ENCODE measurements around the gene TP63.

Gene TP63

GRCh38 chr3:189902230-189903186 lies 271.3 kb downstream of the TP63 start:
- in situ Hi-C loops (cut with MboI; ENCODE audit: low sequenced_read_pairs) = no loop called here

- in situ Hi-C loops (cut with MboI; ENCODE audit: low sequenced_read_pairs) = no loop called here
Measured at GRCh38 chr3:189903562-189904250, 272.5 kb downstream of the TP63 start.

- in situ Hi-C loops (cut with MboI; ENCODE audit: low sequenced_read_pairs) = no loop called here
Measured at GRCh38 chr3:189907803-189908202, 276.6 kb downstream of the TP63 start.

GRCh38 chr3:189908646-189909045 lies 277.5 kb downstream of the TP63 start:
- in situ Hi-C loops (cut with MboI; ENCODE audit: low sequenced_read_pairs) = no loop called here

- in situ Hi-C loops (cut with MboI; ENCODE audit: low sequenced_read_pairs) = no loop called here
Measured at GRCh38 chr3:189909139-189909538, 277.9 kb downstream of the TP63 start.

GRCh38 chr3:189909573-189909972 lies 278.4 kb downstream of the TP63 start:
- in situ Hi-C loops (cut with MboI; ENCODE audit: low sequenced_read_pairs) = no loop called here

- in situ Hi-C loops (cut with MboI; ENCODE audit: low sequenced_read_pairs) = no loop called here
Measured at GRCh38 chr3:189911001-189911400, 279.8 kb downstream of the TP63 start.

GRCh38 chr3:189914799-189915198 lies 283.6 kb downstream of the TP63 start:
- in situ Hi-C loops (cut with MboI; ENCODE audit: low sequenced_read_pairs) = no loop called here

- in situ Hi-C loops (cut with MboI; ENCODE audit: low sequenced_read_pairs) = no loop called here
Measured at GRCh38 chr3:189921770-189922169, 290.6 kb downstream of the TP63 start.

GRCh38 chr3:189927975-189928895 lies 297.0 kb downstream of the TP63 start:
- in situ Hi-C loops (cut with MboI; ENCODE audit: low sequenced_read_pairs) = loop anchor here (25.0 kb wide), 1 partner anchor 666 kb away; no protein-coding TSS in a partner anchor

- in situ Hi-C loops (cut with MboI; ENCODE audit: low sequenced_read_pairs) = loop anchor here (25.0 kb wide), 1 partner anchor 674 kb away; no protein-coding TSS in a partner anchor
Measured at GRCh38 chr3:189936201-189936945, 305.2 kb downstream of the TP63 start.

GRCh38 chr3:189937302-189938127 lies 306.3 kb downstream of the TP63 start:
- in situ Hi-C loops (cut with MboI; ENCODE audit: low sequenced_read_pairs) = loop anchor here (25.0 kb wide), 1 partner anchor 675 kb away; no protein-coding TSS in a partner anchor

- in situ Hi-C loops (cut with MboI; ENCODE audit: low sequenced_read_pairs) = loop anchor here (25.0 kb wide), 1 partner anchor 679 kb away; no protein-coding TSS in a partner anchor
Measured at GRCh38 chr3:189941125-189941524, 309.9 kb downstream of the TP63 start.

GRCh38 chr3:189941679-189942078 lies 310.5 kb downstream of the TP63 start:
- in situ Hi-C loops (cut with MboI; ENCODE audit: low sequenced_read_pairs) = loop anchor here (25.0 kb wide), 1 partner anchor 679 kb away; no protein-coding TSS in a partner anchor

GRCh38 chr3:189942948-189943347 lies 311.8 kb downstream of the TP63 start:
- in situ Hi-C loops (cut with MboI; ENCODE audit: low sequenced_read_pairs) = loop anchor here (25.0 kb wide), 1 partner anchor 681 kb away; no protein-coding TSS in a partner anchor

- in situ Hi-C loops (cut with MboI; ENCODE audit: low sequenced_read_pairs) = loop anchor here (25.0 kb wide), 1 partner anchor 682 kb away; no protein-coding TSS in a partner anchor
Measured at GRCh38 chr3:189944285-189945145, 313.3 kb downstream of the TP63 start.

- in situ Hi-C loops (cut with MboI; ENCODE audit: low sequenced_read_pairs) = loop anchor here (25.0 kb wide), 1 partner anchor 684 kb away; no protein-coding TSS in a partner anchor
Measured at GRCh38 chr3:189945935-189946709, 314.9 kb downstream of the TP63 start.

Measured in HL-60/S4 treated with retinoic acid at 250 ng/mL for 4 days and 3 days (cell line).